HT-29 (cell line): ENCODE data around the gene CORO7. TPM values are rescaled to one million over a fixed set of nuclear protein-coding genes. Genes with fewer than 3 reads are reported as not detected.
"Not testable (repeated sequence)": the region's sequence is repeated elsewhere in the genome, so short reads cannot be mapped to it uniquely, and the experiment has no call there.

Experiments
- DNase-seq: peaks from one replicate; pipeline ENCODE4 v3.0.0-alpha.2; 2015; ENCODE audit warnings: low spot score
- total RNA-seq: library from RNA; depleted of rRNA; stranded (reverse); fragments of >200 nt; shearing (Covaris generic); gene quantifications from 2 replicates; pipeline ENCODE4 v1.2.3, GENCODE V29; 2014

The CORO7 gene
- total RNA-seq, 1 experiment from 2014 or later: 48.6 TPM

- DNase-seq: no peak
These were observed 59.6 kb downstream of the CORO7 start for GRCh38 chr16:4356820-4357219.

- no peak for DNase-seq
These were observed 61.6 kb downstream of the CORO7 start for GRCh38 chr16:4354512-4355409.

GRCh38 chr16:4353675-4354074 lies 62.7 kb downstream of the CORO7 start:
- DNase-seq: no peak

GRCh38 chr16:4352843-4353242 lies 63.6 kb downstream of the CORO7 start:
- DNase-seq: no peak

GRCh38 chr16:4351880-4352279 lies 64.5 kb downstream of the CORO7 start:
- no peak for DNase-seq

DNA sequence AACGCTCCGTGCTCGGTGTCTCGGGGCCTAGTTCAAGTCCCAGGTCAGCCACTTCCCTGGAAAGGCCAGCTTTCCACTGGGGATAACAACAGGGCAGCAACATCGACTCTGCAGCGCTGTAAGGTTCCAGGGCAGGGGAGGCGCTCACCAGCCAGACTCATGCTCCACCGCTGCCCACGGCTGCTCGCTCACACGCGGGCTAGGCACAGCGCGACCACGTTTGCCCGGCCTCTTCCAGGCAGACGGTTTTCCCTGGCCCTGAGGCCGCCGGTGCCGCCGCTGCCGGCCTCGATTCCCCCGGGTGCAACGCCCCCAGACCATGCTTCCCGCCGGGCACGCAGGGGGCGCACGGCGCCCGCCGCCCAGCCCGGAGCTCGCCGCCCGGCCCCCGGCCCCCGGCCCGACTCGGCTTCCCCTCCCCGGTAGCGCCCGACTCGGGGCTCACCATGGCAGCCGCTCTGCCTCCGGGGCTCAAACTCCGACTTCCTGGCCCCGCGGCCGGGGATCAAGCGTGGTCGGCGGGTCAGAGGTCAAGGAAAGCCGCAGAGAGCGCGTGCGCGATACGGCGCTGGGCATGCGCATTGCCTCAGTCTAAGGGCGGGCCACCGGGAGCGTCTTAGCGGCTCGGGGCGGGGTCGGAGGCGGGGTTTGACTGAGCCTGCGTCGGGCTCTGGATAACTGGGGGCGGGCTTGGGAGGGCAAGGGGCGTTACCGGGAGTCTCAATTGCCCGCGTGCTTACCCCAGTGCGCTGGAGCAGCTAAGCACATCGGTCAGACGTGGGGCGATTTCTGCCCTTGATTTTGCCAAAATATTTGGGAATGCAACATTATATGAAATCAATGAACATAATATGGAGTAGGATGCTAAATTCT lies 65.4 kb downstream of the CORO7 start, which contains the start of gene PAM16:
TSS of gene PAM16 (minus strand) at position 535 of the 873 bp plus-strand sequence. CDS start at position 448, 87 bp downstream.
- peak; percentile 97 for DNase-seq

GRCh38 chr16:4350365-4350786 lies 66.0 kb downstream of the CORO7 start:
- no peak for DNase-seq

- DNase-seq: no peak
These were observed 67.1 kb downstream of the CORO7 start for GRCh38 chr16:4349332-4349731.

GRCh38 chr16:4347765-4348509 lies 68.5 kb downstream of the CORO7 start:
- DNase-seq: no peak

GRCh38 chr16:4347010-4347409 lies 69.4 kb downstream of the CORO7 start:
- DNase-seq: no peak

DNA sequence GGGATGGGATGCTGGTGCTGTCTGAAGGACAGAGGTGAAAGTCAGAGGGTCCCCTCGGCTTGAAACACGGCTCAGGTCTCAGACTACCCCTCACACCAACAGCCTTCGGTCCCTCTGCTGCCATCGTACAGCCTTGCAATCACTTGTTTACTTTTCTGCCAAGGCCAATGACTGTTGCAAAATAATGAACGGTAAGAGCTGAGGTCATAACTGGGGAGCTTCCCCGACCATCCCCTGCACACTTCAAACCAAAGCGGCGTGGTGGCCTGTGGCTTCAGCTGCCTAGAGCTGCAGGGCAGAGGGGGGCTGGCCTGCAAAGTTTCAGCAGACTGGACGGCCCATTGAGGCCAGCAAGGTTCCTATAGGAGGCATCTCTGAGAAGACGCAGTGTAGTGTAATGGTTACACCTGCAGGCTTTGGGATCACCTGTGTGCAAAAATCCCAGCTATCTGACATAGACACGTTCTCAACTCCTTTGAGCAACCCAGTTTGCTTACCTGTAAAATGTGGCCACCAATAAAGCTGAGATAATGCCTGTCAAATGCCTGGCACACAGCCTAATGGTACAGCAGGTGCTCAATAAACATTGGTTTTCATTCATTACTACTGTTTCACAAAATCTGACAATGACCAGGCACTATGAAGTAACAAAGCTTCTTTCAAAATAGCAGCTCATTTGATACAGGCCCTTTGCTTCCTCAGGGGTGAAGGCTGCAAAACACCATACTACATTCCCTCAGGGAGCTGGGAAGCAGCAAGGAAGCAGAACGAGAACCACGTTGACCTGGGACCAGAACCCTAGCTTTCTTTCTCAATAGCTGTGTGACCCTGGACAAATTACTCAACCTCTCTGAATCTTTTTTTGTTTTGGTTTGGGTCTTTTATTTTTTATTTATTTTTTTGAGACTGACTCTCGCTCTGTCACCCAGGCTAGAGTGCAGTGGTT lies 70.3 kb downstream of the CORO7 start:
- no peak for DNase-seq

GRCh38 chr16:4344983-4345835 lies 71.2 kb downstream of the CORO7 start:
- no peak for DNase-seq

- not testable (repeated sequence) for DNase-seq
These were observed 72.0 kb downstream of the CORO7 start for GRCh38 chr16:4344300-4344982.

GRCh38 chr16:4342866-4343744 lies 73.3 kb downstream of the CORO7 start:
- DNase-seq: no peak

DNA sequence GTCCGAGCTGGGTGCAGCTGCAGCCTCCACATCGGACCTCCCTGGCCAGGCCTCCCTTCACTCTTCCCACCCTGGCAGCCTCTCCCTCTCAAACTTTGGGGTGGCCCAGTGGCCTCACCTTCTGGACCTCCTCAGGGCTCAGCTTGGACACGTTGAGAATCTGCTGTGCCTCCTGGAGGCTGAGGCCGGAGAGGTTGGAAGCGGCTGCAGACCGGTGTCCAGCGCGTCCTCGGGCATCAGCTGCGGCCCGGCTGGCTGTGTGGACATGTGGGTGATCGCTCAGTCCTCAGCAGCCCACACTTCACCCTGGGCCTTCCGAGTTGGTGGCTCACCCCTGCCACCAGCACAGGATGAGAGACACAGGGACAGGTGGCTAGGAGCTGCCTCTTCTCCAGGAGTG lies 75.1 kb downstream of the CORO7 start:
- no peak for DNase-seq

- DNase-seq: no peak
These were observed 76.0 kb downstream of the CORO7 start for GRCh38 chr16:4340443-4340842.

DNA sequence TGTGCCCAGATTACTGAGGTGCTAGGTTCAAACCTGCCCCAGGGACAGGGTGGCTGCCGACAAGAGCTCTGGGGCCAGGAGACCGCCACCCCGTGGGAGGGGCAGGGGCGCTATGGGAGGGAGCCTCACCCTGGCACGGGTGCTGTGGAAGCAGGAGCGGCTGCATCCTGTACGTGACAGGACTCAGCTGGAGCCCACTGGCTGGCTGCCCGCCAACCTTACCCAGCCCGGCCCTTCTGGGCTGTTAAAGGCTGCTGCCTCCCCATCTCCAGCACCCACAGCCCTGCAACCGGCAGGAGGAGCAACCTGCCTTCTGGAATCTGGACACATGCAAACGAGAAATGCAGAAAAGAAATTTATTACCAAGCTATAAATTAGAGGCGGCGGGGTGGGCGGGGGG lies 76.5 kb downstream of the CORO7 start:
- no peak for DNase-seq

DNA sequence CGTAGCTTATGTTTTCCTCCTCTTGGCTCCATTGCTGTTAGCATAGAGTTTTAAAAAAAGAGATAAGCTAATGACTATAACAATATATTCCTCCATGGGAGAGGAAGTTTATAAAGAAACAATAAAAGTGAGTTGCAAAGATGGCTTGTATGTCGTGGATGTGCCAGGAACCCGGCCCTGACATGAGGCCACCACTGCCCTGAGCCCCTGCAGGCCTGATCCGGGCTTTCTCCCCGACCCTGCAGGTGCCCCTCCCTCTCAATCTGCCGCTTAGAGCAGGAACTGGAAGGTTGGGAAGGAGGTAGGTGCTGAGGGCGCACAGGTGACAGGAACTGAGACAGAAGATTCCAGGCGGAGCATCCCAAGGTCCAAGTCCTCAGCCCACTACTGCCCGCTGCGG lies 76.9 kb downstream of the CORO7 start:
- no peak for DNase-seq
